Forelimb muscle (tissue), 1 donor: Measurements from ENCODE around the gene FBH1. TPM values are rescaled to one million over a fixed set of nuclear protein-coding genes. Genes with fewer than 3 reads are reported as not detected.
"Not testable (repeated sequence)": the region's sequence is repeated elsewhere in the genome, so short reads cannot be mapped to it uniquely, and the experiment has no call there.

Source experiments
- DNase-seq: peaks from one replicate; pipeline ENCODE4 v3.0.0-alpha.2; 2013; ENCODE audit warnings: low read depth
- polyA plus RNA-seq: library from polyadenylated mRNA; unstranded; fragments of 120-200 nt; gene quantifications from one replicate; pipeline ENCODE4 v1.2.1, GENCODE V29; 2013; ENCODE audit not compliant: insufficient read length

FBH1 gene
- polyA plus RNA-seq, 1 donor, result 48.0 TPM

GRCh38 chr10:5903563-5903962, 13.5 kb downstream of the FBH1 start:
- no peak for DNase-seq

- DNase-seq, result no peak
Measured at GRCh38 chr10:5904227-5904626, 14.2 kb downstream of the FBH1 start.

DNA sequence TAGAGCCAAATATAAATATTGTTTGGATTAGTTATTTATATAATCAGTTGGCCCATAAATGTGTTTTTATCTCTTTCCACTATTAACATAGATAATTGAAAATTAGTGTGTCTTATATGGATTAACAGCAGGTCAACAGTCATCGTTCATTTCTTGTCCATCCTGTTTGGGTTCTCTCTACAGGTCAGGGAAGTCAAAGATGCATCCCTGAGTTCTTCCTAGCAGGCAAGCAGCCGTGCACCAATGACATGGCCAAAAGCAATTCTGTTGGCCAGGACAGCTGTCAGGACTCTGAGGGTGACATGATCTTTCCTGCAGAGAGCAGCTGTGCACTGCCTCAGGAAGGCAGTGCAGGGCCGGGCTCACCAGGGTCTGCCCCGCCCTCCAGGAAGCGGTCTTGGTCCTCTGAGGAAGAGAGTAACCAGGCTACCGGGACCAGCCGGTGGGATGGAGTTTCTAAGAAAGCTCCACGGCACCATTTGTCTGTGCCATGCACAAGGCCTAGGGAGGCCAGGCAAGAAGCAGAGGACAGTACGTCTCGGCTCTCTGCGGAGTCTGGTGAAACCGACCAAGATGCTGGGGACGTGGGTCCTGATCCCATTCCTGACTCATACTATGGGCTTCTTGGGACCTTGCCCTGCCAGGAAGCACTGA, 15.9 kb downstream of the FBH1 start:
- no peak for DNase-seq

GRCh38 chr10:5906651-5907050, 16.6 kb downstream of the FBH1 start:
- DNase-seq, result no peak

DNA sequence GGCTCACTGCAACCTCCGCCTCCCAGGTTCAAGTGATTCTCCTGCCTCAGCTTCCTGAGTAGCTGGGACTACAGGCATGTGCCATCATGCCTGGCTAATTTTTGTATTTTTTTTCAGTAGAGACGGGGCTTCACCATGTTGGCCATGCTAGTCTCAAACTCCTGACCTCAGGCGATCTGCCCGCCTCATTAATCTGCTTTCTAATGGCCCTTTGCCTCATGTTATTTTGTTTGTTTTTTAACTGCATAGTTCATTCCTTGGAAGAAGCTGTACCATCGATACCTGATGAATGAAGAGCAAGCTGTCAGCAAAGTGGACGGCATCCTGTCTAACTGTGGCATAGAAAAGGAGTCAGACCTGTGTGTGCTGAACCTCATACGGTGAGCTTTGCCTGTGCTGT, 18.6 kb downstream of the FBH1 start:
- not testable (repeated sequence) for DNase-seq

- DNase-seq, result no peak
Measured at GRCh38 chr10:5910323-5911100, 20.5 kb downstream of the FBH1 start.

GRCh38 chr10:5911670-5912069, 21.6 kb downstream of the FBH1 start:
- no peak for DNase-seq

DNA sequence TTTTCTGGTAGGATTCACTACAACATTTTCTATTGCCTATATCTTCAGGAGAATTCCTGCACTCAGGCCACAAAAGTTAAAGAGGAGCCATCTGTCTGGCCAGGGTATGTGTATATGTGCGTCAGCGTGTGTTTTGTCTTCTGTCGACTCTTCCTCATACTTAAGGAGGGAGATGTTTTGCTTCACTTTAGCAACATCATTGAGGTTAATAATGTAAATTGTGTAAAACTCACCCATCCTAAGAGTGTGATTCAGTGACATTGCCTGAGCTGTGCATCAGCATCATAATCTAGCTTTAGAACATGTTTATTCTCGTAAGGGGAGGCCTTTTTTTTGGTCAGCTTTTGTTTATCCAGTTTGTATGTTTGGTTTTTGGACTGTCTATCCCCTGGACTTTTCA, 23.7 kb downstream of the FBH1 start:
- no peak for DNase-seq

DNA sequence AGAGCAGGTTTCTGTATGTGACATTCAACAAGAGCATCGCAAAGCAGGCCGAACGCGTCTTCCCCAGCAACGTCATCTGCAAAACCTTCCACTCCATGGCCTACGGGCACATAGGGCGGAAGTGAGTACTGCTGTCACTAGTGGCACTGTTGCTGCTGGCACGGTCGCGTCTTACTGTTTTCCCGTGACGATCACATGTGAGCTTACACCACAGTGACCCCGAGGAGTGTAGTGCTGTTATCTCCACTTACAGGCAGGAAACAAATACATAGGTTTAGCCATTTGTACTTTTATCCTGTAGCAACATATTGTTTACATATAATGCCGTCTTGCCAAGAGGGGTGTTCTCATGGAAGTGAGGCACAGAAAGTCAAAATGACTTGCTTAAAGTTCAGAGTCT, 25.4 kb downstream of the FBH1 start:
- no peak for DNase-seq

GRCh38 chr10:5917305-5917704, 27.3 kb downstream of the FBH1 start:
- DNase-seq, result no peak

- DNase-seq, result no peak
Measured at GRCh38 chr10:5918763-5919162, 28.7 kb downstream of the FBH1 start.

DNA sequence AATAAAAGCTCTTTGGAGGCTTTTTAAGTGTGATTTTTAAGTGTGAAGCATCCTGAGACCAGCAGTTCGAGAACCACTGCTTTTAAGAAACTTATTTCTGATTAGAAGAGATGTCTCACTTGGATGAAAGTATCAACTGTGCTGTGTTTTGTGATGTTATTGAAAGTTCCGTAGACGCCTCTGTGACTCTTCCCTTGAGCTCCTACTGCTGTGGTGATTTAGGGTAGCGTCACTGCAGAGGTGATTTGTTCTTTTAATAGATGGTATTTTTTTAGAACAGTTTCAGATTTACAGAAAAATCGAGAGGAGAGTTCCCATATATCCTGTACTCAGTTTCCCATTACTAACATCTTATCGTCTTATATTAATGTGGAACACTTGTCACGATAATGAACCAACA, 29.5 kb downstream of the FBH1 start:
- no peak for DNase-seq

- DNase-seq, result no peak
Measured at GRCh38 chr10:5921746-5922145, 31.7 kb downstream of the FBH1 start.

GRCh38 chr10:5924889-5925288, 34.8 kb downstream of the FBH1 start:
- DNase-seq, result no peak

- DNase-seq, result no peak
Measured at GRCh38 chr10:5927306-5927705, 37.3 kb downstream of the FBH1 start.

GRCh38 chr10:5929442-5929841, 39.4 kb downstream of the FBH1 start:
- no peak for DNase-seq

- no peak for DNase-seq
Measured at GRCh38 chr10:5930272-5930671, 40.2 kb downstream of the FBH1 start.

DNA sequence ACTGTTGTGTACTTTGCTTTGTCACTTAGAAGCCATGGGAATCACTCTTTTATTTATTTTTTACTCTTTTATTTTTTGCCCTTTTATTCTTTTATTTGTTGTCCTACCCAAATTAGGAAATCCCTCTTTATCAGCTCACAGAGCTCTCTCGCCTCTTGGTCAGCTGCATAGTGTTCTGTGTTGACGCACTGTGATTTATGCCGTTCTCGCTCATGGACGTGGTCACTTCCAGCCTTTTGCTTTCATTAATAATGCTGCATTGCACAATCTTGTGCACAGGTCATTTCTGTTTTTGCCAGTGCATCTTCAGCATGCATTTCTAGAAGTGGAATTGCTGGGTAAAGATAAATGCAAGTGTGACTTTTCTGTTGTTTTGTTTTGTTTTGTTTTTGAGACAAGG, 42.3 kb downstream of the FBH1 start:
- no peak for DNase-seq

GRCh38 chr10:5933909-5934546, 44.0 kb downstream of the FBH1 start:
- no peak for DNase-seq

GRCh38 chr10:5935628-5936027, 45.6 kb downstream of the FBH1 start:
- DNase-seq, result no peak

GRCh38 chr10:5937016-5937415, 47.0 kb downstream of the FBH1 start:
- DNase-seq, result no peak

DNA sequence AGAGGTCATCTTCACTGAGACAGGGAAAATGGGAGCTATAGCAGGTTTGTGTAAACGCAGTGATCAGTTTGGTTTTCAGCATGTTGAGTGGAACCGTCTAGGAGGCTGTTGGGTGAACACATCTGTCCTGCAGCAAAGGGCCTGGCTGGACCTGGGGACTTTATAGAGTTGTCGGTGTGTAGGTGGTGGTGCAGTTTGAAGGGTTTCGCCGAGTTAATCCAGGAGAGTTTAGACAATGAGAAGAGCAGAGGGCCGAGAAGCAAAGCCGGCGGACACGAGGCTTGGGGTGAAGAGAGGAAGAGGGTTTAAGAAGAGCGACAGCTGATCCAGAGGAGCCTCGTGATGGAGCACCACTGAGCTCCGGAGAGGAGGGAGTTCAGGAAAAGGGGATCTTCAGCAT, 48.2 kb downstream of the FBH1 start:
- no peak for DNase-seq

GRCh38 chr10:5940807-5941218, 50.8 kb downstream of the FBH1 start:
- DNase-seq, result no peak
